GM19395 (cell line): ENCODE data around the gene COL23A1.
"Not testable (repeated sequence)": the region's sequence is repeated elsewhere in the genome, so short reads cannot be mapped to it uniquely, and the experiment has no call there.

Experiments
- ATAC-seq: cut with Tn5 transposase; IDR thresholded peaks from one replicate; pipeline ENCODE4 v1.9.1; 2021; ENCODE audit warnings: mild to moderate bottlenecking, moderate library complexity; ENCODE audit not compliant: unreplicated experiment

The COL23A1 gene

GRCh38 chr5:178238711-178239592, 351.2 kb downstream of the COL23A1 start:
- no peak for ATAC-seq

GRCh38 chr5:178238313-178238635, 351.9 kb downstream of the COL23A1 start:
- no peak for ATAC-seq

DNA sequence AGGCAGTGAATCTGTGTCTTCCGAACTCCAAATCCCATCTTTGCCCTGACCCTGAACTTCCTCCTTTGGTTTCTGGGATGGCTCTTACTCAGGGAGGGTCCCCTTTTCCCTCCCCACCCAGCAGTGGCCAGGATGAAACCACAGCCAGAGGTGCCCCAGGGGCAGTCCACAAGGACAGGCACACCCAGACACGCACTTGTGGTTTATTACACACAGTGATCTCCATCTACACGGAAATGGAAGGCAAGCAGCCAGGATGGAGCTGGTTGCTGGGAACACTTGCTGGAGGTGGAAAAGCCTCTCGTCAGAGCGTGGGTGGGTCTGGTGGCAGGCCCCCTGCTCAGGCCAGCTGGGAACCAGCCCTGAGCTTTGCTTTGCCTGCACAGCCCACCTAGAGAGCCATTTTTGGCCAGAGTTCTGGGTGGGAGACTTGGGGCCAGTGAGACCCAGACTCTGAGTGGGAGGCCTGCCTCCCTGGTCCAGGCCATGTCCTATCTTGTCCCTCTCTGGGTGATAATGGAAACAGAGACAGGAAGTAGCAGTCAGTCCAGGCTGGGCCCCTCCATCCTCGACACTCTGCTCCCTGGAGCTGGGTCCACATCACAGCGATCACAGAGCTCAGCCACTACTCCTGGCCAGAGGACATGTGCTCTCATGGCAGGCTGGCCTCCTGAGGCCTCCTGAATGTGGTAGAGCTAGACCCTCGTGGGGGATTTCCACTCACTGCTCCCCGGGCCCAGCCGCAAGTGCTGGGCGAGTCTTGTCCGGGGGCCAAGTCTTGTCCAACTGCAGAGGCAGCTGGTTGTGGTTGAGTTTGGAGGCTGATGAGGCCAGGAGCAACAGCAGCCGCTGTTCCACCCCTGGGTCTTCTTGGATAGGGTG, 352.5 kb downstream of the COL23A1 start:
- ATAC-seq, result no peak

- no peak for ATAC-seq
Measured at GRCh38 chr5:178236679-178237078, 353.5 kb downstream of the COL23A1 start.

GRCh38 chr5:178236126-178236525, 354.1 kb downstream of the COL23A1 start:
- ATAC-seq, result no peak

DNA sequence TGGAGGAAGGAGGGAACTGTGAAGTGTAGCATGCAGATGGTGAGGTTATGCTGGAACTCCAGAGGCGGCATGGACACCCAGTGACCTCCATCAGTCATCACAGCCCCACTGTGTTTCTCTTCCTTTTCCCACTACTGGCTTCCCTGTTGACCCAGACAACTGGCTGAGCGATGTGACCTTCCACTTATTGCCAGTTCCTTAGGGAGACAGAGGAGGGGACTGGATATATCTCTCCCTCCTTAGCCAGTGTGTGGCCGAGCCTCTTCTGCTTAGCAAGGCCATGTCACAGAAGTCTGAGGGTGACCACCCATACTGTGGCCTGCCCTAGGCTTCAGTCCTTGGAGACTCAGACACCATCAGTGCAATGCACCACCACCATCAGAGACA, 354.6 kb downstream of the COL23A1 start:
- ATAC-seq, result no peak

GRCh38 chr5:178234750-178235587, 355.2 kb downstream of the COL23A1 start:
- no peak for ATAC-seq

- ATAC-seq, result no peak
Measured at GRCh38 chr5:178234121-178234749, 356.0 kb downstream of the COL23A1 start.

GRCh38 chr5:178232920-178233429, 357.2 kb downstream of the COL23A1 start:
- ATAC-seq, result no peak

GRCh38 chr5:178232124-178232919, 357.9 kb downstream of the COL23A1 start, which contains the start of gene PHYKPL:
TSS of gene PHYKPL (minus strand) at chr5:178232802. CDS start at chr5:178232550, 252 bp downstream.
- peak; percentile 68 for ATAC-seq

DNA sequence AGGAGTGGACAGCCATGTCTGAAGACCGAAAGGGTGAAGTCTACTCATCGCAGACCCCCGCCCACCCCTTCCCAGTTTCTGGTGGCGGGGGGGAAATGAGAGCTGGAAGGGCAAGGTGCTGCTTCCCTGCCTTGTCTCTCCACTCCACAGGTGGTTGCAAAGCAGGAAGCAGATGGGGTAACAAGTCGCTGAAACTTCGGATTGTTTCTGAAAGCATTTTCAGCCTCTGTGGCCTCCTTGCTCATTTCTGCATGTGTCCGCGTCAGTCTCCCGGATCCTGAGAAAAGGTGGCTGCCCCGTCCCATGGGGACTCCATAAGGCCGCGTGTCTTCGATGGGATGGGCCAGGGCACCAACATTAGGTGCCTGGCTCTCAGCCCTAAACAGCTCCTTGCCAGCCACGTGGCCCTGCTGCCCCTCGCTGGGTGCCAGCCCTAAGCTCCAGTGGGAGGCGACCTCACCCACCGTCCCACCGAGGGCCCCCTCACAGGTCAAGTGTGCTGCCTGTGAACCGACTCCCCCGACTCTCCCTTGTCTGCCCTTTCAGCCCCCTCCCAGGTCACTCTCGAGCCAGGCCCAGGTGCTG, 358.6 kb downstream of the COL23A1 start:
- peak; percentile 5 for ATAC-seq

- no peak for ATAC-seq
Measured at GRCh38 chr5:178230879-178231538, 359.2 kb downstream of the COL23A1 start.

GRCh38 chr5:178229861-178230260, 360.3 kb downstream of the COL23A1 start:
- ATAC-seq, result no peak

DNA sequence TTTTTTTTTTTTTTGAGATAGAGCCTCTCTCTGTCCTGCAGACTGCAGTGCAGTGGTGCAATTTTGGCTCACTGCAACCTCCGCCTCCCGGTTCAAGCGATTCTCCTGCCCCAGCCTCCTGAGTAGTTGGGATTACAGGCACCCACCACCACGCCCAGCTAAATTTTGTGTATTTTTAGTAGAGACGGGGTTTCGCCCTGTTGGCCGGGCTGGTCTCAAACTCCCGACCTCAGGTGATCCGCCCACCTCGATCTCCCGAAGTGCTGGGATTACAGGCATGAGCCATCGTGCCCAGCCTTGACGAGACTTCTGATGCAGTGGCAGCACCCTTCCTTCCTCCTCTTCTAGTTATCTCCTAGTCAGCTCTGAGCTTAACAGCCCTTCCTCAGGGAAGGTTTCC, 361.1 kb downstream of the COL23A1 start:
- not testable (repeated sequence) for ATAC-seq

GRCh38 chr5:178228609-178229008, 361.6 kb downstream of the COL23A1 start:
- no peak for ATAC-seq

DNA sequence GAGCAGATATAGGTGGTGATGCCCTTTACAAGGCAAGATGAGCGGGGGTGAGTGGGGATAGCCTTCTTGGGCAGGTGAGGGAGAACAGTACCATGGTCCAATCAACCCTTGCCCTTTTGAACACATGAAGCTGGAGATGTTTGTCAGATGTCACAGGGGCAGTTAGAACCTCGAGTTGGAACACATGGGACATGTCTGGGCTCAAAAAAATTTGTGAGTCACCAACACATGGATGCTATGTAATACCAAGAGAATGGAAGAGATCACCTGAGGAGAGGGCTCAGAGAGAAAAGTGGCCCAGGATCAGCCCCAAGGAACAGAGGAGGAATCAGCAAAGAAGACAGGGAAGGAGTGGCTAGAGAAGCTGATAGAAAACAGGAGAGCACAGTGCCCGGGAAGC, 362.3 kb downstream of the COL23A1 start:
- ATAC-seq, result no peak

- ATAC-seq, result no peak
Measured at GRCh38 chr5:178227138-178227659, 363.0 kb downstream of the COL23A1 start.

DNA sequence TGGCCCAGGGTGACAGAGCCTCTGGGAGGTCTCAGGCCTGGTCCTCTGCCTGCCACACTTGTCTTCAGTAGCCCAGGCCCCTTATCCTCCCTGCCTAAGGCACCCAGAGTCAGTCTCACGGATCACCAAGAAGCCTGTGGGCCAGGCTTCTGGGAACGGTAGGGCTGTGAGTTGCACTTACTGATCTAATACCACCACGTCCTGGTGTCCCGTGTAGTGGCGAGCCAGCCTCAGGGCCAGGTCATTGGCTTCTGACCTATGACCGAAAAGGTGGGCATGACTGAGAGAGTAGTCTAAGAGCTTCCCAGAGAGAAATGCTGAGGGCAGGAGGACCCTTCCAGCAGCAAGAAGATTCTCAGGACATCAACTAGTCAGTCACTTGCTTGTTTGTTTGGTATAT, 365.0 kb downstream of the COL23A1 start:
- no peak for ATAC-seq
